HL-60/S4 treated with phorbol 12-myristate 13-acetate at 8.2 ng/mL for 4 days and 3 days (cell line): ENCODE measurements around the gene TNNT3.

Source experiments
- in situ Hi-C: fragments of 300-500 bp; cut with MboI; formaldehyde crosslinking; loops from 2 replicates; pipeline ENCODE4 v1.15.0; 2022; ENCODE audit warnings: low sequenced_read_pairs

The TNNT3 gene

DNA sequence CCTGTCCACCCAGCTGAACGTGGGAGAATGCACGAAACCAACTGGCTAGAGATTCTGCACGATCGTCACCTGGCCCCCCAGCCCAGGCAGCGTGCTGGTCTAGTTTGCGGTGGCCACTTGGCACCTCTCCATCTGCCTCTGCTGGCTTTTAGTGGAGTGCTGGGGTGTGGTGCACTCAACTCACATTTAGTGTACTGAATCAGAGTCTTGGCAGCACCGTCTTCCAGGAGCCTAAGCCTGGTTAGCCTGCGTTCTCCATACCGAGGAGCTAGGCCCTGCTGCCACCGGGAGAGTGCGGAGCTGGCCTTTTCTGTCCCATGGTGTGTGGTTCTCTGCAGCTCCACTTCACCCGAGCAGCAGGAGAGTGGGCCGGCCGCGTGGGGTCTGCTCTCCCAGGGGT lies 30.4 kb downstream of the TNNT3 start:
- in situ Hi-C loops: no loop called here

DNA sequence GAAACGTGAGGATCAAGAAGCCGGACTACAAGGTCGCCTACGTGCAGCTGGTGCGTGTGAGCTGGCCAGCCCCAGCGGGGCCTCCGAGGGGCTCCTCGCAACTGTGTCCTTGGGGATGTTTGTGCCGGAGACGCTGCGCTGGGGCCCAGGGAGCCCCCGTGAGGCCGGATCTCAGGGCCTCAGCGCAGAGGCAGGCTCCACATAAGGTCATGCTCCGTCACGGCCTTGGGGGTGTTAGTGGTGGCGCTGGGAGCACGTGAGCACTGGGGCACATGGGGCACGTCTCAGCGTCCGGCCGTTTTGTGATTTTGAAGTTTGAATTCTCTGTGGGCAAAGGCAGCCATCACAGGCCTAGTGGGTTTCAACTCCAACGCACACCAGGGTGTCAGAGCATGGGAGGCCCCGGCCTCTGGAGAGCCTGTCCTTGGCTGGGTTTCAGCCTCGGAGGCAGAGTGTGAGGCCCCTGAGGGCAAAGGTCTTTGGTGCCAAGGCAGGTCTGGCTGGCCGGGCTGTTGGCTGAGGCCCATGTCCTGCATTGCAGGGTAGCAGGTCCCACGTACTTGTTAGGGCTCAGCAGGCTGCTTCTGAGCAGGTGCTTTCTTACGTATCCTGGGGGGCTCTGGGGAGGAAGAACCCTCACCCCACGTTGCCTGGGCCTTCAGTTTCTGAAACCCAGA lies 33.4 kb downstream of the TNNT3 start:
- in situ Hi-C loops: no loop called here

DNA sequence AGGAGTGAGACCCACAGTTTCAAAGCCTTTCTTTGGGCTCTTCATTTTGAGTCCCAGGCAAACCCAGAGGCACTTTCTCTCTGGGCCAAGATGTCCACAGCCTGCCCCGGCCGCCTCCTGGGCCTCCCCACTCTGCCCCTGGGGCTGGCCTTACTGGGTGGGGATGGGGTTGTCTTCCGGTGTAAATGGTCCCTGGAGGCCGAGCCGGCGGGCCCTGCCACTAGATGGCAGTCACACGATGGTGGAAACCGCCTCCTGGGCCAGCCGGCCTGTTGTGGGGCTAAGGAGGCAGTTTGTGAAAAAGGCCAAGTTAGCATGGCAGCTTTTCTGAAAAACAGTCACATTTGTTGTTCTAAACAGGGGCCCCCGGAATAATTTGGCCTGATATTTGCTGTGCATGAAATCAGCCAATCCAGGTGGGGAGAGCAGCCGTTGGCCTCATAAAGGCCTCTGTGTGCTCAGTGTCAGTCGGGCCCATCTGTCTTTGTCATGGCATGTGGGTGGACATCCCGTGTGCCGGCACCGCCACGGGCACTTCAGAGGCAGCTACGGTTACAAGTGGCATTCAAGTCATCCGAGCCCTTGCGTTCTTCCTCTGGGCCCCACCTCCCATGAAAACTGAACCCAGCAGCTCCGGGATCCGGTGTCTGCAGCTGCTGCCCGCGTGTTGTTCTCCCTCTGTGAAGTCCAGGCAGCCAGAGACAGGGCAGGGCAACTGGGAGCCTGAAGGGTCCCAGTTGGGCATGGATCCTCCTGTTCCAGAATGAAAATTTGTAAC lies 34.2 kb downstream of the TNNT3 start:
- in situ Hi-C loops: no loop called here

DNA sequence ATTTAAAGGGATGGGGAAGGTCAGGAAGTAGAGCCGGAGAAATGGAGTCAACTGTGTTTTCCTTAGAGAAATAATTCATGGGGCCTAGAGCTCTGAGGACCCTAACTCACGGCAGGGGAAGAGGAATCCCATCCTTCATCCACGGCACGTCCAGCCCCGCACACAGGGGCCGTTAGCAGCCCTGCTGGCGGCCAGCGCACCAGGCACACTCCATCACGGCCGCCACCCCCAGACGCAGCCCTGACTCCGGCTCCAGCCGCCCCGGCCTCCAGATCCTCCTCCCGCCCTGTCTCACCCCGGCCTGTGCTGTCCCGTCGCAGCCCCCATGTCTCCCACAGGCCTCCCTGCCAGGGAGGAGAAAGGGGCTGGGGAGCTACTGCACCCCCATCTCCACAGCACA lies 38.9 kb downstream of the TNNT3 start:
- in situ Hi-C loops: no loop called here

DNA sequence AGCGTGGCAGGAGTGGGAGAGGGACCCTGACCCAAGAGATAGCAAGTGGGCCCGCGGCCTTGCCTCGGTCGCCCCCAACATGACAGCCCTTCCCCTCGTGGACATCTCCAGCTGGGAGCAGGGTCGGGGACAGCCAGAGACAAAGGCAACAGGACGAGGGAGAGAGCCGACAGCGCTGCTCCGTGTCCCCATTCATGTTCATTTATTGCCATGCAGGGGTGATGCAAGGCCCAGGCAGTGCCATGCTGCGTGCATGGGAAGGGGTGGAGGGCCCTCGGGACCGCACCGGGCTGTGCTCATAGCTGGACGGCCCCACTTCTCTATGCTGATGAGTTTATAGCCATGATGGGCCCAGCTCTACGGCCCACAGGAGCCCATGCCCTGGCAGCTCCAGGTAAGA lies 40.3 kb downstream of the TNNT3 start:
- in situ Hi-C loops: no loop called here

DNA sequence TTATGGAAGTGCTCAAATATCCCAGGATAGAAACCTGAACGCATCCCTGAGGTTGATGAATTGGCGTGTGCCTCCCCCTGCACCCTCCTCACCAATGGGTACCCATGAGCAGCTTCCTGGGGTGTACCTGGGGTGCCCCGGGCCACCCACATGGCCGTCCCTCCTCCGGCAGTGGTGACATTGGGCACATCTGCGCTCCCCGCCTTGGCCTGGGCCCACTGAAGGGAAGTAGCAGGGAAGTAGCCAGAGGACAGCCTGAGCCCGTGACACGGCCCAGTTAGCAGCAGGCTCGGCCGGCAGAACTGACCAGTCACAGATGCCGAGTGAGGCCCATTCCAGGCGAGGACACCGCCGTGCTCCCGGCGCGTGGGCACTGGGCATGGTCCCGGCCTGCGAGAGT lies 44.4 kb downstream of the TNNT3 start:
- in situ Hi-C loops: no loop called here

DNA sequence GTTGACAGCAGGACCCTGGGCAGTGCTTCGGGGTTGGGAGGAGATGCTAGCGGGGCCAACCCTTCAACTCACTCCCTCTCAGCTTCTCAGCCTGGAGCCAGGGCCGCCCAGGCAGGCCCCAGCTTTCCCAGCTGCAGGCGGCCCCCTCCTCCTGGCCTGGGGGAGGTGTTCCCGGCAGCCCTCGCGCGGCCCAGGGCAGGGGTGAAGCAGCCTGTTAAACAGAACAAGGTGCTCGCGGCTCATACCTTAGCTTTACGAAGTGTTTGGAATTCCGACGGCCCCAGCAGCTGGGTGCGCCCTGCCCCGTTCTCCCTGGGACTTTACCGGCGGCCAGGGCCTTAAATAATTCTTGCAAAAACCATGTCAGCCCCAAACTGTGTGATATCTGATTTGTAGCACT lies 44.8 kb downstream of the TNNT3 start:
- in situ Hi-C loops: no loop called here

DNA sequence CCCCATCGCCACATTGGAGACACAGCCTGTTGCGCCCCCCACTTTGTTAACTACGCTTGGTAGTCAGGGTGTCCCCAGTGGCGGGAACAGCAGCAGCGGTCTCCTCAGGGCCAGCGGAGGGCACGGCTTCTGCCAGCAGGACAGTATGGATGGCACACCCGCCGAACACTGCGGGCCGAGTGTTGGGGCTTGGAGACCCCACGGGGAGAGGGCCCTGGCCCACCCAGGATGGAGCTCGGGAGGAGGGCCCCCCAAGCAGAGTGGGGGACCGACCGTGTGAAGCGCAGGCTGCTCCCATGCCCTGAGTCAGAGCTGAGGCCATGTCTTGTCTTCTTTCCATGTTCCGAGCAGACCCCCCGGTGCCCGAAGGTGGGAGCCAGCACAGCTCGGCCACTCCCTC lies 45.5 kb downstream of the TNNT3 start:
- in situ Hi-C loops: no loop called here

DNA sequence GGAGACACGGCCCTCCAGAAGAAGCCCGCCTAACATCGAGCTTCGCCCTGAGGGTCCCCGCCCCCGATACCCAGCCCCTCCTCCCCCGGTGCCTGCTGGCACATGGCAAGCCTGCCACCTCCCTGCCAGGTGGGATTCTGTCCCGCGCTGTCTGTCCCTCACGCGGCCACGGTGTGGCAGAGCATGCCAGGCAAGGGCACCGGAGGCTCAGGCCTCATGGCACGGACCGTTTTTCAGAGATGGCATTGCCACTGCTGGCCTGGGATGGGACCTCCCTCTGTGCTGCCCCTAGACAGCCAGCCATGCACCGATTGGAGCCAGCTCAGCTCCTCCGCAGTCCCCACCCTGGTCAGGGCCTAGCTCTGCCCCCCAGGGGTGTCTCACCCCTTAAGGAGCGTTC lies 47.0 kb downstream of the TNNT3 start:
- in situ Hi-C loops: no loop called here

DNA sequence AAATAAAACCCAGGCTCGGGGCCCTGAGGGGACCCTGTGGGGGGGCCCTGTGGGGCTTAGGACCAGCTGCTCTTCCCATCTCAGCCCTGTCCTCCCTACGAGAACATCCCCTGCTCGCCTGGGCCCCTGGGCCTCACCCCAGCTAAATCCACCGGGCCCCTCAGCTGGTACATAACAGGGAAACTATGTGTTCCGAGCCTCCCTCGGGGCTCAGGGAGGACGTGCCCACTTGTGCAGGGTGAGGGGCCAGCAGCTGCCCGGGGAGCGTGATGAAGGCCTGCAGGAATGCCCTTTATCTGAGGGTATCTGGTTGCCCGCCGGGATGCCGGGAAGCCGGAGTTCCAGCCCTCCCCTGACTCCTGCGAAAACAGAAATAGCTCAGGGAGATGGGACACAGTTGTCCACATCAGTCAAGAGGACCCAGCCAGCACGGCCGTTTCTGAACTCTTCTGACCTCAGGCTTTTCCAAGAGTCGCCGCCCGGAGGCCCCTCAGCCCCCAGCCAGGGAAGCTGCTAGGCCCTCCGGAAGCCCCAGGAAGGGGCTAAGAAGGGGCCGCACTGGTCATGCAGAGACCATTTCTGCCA lies 48.2 kb downstream of the TNNT3 start:
- in situ Hi-C loops: no loop called here

DNA sequence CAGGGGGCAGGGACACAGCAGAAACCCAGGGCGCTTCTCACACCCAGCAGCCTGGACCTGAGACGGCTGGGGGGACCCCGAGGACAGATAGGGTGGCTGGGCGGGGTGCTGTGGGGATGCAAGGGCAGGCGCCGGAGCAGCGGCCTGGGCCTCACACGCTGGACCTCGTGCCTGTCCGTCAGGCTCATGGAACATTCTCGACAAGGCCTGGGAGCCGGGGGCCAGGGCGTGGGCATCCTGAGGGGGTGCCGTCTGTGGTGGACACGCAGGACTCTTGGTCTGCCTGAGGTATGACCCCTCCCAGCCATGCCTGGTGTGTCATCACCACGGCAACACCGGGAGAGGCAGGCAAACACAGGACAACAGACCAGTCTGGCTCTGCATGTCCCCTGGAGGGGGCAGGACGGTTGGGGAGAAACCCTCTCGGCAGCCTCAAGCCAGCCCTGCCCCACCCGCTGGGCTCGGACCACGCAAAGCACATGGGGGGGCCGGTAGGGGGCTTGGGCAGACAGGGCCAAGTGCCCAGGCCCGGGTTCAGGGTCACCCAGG lies 49.0 kb downstream of the TNNT3 start:
- in situ Hi-C loops: no loop called here

DNA sequence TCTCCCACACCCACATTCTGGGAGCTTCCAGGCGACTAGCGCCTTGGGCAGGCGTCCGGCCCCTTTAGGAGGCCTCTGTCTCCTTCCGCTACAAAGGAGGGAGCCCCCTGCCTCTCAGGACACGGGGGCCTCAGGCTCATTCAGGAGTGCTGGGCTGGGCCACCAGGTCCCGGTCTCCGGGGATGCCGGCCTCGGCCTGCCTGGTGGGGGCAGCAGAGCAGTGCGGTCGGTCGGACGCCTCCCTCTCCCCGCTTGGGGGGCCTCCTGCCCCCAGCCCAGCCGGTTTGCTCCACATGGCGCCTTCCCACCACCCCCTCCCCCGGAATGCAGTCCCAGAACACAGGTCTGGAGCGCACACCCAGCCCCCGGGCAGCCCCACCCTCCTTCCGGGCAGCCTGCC lies 49.5 kb downstream of the TNNT3 start:
- in situ Hi-C loops: no loop called here

DNA sequence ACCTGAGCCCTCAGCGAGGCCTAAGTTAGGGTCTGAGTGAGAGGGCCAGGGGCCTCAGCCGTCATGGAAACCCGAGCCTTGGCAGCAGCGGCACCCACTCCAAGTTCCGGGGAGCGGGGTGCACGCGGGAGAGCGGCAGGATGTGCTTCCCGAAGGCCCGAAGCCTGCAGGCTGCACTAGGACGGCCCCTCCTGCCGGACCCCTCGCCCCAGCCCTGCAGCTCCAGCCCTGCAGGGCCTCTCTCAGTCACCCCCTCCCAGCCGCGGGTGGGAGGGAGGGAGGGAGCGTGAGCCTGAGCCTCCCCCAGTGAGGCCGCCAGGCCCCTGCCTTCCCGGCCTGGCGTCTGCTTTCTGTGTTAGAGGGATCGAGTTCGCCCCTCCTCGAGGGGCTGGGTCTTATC lies 50.3 kb downstream of the TNNT3 start:
- in situ Hi-C loops: no loop called here

DNA sequence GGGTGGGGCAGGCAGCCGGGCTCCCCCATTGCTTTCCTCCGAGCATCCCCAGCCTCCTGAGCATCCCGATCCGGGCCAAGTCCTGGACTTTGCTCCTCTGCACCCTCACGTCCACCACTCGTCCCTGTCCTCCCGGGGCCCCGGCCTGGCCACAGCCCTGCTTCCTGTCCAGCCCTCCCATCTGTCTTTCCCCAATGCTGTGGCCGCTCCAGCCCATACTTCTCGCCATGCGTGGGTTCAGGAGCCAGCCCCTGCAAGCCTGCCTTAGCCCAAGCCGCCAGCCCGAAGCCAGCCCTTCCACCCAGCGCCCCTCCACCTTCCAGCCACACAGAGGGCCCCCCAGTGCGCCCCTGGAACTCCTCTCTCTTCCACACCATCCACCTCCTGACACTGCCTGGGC lies 51.5 kb downstream of the TNNT3 start:
- in situ Hi-C loops: no loop called here

DNA sequence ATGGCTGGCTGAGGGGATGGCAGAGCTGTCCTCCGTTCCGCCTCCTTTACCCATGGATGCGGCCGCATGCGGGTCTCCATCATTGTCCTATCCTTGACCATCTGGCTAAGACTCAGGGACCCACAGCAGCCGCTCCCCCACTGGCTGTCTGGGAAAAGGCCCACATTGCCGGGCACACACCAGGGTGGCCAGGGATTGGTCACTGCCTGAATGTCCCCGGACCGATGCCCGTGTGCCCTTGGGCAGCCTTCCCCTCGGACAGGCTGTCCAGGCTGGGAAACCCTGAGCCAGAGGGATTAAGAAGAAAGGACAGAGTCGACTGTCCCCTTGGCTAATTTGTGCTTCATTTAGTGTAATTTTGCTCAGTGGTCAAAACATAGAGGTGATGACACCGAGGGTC lies 55.7 kb downstream of the TNNT3 start:
- in situ Hi-C loops: no loop called here

DNA sequence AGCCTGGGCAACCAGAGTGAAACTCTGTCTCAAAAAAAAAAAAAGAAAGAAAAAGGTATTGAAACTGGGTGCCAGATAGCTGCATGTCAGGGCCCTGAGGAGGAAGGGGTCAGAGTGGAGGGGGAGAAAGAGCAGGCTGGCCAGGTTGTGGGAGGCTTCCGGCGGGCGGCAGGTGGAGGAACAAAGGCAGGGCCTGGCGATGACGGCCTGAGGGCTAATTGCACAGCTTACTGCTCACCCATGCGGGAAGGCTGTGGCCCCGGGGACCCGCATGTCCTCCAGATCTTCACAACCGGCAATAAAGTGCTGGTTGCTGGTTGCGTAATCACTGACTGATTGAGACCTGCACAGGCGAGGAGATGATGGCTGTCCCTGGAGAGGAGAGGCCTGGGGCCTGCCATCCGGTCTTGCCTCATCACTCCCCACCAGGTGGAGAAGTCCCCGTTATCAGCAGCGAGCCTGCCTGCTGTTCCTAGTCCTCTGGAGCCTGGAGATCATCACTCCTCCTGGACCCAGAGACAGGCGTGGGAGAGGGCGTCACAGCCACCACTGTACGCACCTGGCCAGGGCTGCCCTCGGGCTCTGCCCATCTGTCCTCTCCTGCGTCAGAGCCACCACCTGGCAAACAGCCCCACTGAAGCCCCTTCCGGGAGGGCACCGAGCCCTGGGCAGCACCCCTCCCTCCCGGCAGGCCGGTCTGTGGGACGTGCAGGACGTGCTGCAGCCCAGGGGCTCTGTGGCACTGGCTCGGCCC lies 59.4 kb downstream of the TNNT3 start:
- in situ Hi-C loops: no loop called here

DNA sequence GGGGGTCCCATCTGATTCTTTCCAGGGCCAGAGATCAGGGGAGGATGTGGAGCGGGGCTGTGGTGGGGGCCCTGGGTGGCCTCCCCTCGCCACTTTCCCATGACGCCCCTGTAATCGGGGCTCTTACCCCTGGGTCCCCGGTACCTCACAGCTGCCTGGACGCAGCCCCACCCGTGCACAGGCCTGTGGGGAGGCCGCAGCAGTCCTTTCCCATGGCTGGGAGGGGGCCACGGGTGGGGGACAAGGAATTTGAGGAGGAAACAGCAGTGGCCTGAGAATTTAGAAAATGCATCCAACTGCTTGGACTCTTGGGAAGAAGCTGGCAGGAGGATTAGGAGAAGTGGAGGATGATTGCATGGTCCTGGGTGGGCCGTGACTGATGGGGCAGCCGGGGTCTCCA lies 60.1 kb downstream of the TNNT3 start:
- in situ Hi-C loops: no loop called here

DNA sequence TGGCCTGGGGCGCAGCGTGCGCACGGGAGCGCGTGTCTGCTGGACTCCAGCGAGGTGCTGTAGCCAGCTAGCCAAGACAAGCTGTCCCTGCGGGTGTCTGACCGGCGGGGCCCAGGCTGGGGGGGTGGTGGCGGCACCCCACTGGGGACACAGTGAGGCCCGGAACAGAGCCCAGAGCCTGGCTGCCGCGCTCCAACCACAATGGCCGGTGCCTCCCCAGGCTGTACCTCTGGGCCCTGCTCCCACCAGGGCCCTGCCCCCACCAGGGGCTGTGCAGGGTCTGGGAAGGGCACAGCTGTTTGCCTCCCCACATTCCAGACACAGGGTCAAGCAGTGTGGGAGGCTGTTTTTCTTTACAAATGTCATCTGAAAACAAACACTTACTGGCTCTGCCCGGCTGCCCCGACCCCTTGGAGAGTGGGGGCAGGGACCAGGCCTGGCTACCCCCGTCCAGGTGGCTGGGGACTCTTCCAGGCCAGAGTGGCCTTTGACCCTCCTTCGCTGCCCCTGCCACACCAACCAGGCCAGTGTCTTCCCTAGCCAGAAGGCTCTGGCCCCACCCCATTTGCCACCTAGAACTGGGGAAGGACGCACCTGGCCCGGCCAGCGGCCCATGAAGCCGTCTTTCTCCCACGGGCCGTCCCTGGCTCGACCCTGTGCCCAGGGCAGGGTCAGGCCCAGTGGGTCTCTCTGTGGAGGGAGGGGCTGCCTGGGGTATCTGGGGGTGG lies 63.5 kb downstream of the TNNT3 start:
- in situ Hi-C loops: no loop called here

DNA sequence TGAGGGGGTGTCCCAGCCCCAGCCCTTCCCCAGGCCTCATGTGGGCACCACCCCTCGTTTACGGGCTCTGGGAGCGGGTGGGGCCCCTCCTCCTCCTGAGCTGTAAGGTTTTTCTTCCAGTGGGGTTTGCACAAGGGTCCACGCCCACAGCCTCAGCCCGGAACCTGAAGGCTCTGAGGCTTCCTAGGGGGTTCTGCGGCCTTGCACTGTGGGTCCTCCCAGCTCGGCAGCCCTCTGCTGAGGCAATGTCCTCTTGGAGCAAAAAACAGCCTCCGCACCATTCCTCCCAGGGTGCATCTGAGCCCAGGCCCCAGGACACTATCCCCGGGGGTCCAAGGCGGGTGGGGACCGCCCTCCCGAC lies 64.1 kb downstream of the TNNT3 start:
- in situ Hi-C loops: no loop called here

DNA sequence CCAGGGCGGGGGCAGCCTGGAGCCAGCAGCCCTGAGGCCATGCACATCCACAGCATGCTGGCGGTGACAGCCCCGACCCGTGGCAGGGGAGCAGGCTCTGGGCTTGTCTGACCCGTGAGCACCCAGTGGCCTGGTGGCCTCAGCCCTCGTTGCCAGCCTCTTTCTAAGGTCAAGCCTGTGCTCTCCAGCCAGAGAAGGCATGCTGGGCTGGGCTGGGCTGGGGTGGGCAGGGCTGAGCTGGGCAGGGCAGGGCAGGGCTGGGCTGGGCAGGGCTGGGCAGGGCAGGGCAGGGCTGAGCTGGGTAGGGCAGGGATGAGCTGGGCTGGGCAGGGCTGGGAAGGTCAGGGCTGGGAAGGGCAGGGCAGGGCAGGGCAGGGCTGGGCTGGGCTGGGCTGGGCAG lies 67.5 kb downstream of the TNNT3 start:
- in situ Hi-C loops: no loop called here

DNA sequence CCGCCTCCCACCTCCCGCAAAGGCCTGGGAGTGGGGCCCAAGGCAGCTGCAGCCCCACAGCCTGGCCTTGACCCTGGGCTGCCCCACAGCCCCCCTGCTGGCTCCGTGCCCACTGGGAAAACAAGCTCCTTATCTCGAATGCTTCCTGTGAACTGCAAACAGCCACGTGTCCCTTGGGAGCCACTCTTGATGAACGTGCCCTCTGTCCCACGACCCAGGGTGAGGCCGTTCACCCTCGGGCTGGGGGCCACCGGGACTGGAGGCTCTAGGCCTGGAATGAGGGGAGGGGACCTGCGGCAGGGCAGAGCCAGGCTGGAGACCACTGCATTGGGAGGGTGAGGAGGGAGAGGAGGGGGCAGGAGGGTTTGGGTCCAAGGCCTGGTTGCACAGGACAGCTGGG lies 68.7 kb downstream of the TNNT3 start:
- in situ Hi-C loops: no loop called here
